GM12874 (cell line): ENCODE data around the gene DNAJC24.

Source experiments
- CTCF ChIP-seq: IDR thresholded peaks from 2 replicates; pipeline ENCODE4 v1.5.1; 2011; ENCODE audit warnings: low read depth, mild to moderate bottlenecking, control low read depth, low read length, moderate library complexity; ENCODE audit not compliant: insufficient read depth

DNAJC24 gene

GRCh38 chr11:31340903-31341572 lies 28.6 kb upstream of the DNAJC24 start:
- TF ChIP-seq CTCF = peak; percentile 69

GRCh38 chr11:31351168-31351567 lies 18.5 kb upstream of the DNAJC24 start:
- no peak for TF ChIP-seq CTCF

- TF ChIP-seq CTCF = no peak
Measured at GRCh38 chr11:31355131-31355530, 14.5 kb upstream of the DNAJC24 start.

- TF ChIP-seq CTCF = no peak
Measured at GRCh38 chr11:31355817-31356216, 13.8 kb upstream of the DNAJC24 start.

GRCh38 chr11:31361743-31362142 lies 7.9 kb upstream of the DNAJC24 start:
- TF ChIP-seq CTCF = no peak

GRCh38 chr11:31366795-31367194 lies 2.9 kb upstream of the DNAJC24 start:
- TF ChIP-seq CTCF = no peak

- no peak for TF ChIP-seq CTCF
Measured at GRCh38 chr11:31375879-31376278, 6.2 kb downstream of the DNAJC24 start.
